HepG2 (cell line): ENCODE data around the gene CYP26A1.

Experiments
- EEA1 ChIP-seq: sonication (generic); formaldehyde crosslinking; IDR thresholded peaks from 2 replicates; pipeline ENCODE4 v1.5.1; 2020; ENCODE audit warnings: mild to moderate bottlenecking, missing genetic modification reagents, borderline replicate concordance
- EP300 ChIP-seq, 3 experiments: sonication (generic) in 1 of 3; formaldehyde crosslinking in 1 of 3; IDR thresholded peaks; 2 replicates each; pipeline versions ENCODE4 v1.5.1 to v1.6.1; 2011 to 2020; ENCODE audit warnings: low read depth in 2 of 3, low read length in 2 of 3, borderline replicate concordance in 1 of 3, improper control_type of control experiment in 1 of 3, mild to moderate bottlenecking in 1 of 3, missing genetic modification reagents in 1 of 3, moderate library complexity in 1 of 3
- FOXA1 ChIP-seq, 2 experiments: fragments of 450-650 bp in 1 of 2; sonication (generic) in 1 of 2; formaldehyde crosslinking in 1 of 2; IDR thresholded peaks; 2 replicates each; pipeline versions ENCODE4 v1.4.0 to v1.6.1; 2016 to 2020; ENCODE audit warnings: missing genetic modification reagents in 1 of 2
- FOXO4 ChIP-seq: sonication (generic); formaldehyde crosslinking; conservative IDR thresholded peaks from 2 replicates; pipeline ENCODE4 v1.8.1; 2023; ENCODE audit warnings: missing genetic modification reagents
- HDAC2 ChIP-seq: sonication (generic); formaldehyde crosslinking; IDR thresholded peaks from 2 replicates; pipeline ENCODE4 v1.4.0; 2020; ENCODE audit warnings: missing genetic modification reagents
- HNF4G ChIP-seq, 2 experiments: sonication (generic) in 1 of 2; formaldehyde crosslinking in 1 of 2; IDR thresholded peaks; 2 replicates each; pipeline versions ENCODE4 v1.4.0 to v1.6.1; 2011 to 2020; ENCODE audit warnings: borderline replicate concordance in 2 of 2, low read depth in 2 of 2, mild to moderate bottlenecking in 2 of 2, low read length in 1 of 2, missing genetic modification reagents in 1 of 2, moderate library complexity in 1 of 2
- NFYB ChIP-seq: sonication (generic); formaldehyde crosslinking; IDR thresholded peaks from 2 replicates; pipeline ENCODE4 v1.4.0; 2020; ENCODE audit warnings: missing genetic modification reagents
- TAF1 ChIP-seq: sonication (generic); formaldehyde crosslinking; IDR thresholded peaks from 2 replicates; pipeline ENCODE4 v1.4.0; 2020; ENCODE audit warnings: missing genetic modification reagents
- TCF7 ChIP-seq: sonication (generic); IDR thresholded peaks from 2 replicates; pipeline ENCODE4 v1.6.1; 2016; ENCODE audit warnings: antibody characterized with exemption, low read depth
- ZNF33A ChIP-seq: sonication (generic); formaldehyde crosslinking; IDR thresholded peaks from 2 replicates; pipeline ENCODE4 v1.5.1; 2020; ENCODE audit warnings: missing genetic modification reagents, mild to moderate bottlenecking, moderate library complexity, borderline replicate concordance

DNA sequence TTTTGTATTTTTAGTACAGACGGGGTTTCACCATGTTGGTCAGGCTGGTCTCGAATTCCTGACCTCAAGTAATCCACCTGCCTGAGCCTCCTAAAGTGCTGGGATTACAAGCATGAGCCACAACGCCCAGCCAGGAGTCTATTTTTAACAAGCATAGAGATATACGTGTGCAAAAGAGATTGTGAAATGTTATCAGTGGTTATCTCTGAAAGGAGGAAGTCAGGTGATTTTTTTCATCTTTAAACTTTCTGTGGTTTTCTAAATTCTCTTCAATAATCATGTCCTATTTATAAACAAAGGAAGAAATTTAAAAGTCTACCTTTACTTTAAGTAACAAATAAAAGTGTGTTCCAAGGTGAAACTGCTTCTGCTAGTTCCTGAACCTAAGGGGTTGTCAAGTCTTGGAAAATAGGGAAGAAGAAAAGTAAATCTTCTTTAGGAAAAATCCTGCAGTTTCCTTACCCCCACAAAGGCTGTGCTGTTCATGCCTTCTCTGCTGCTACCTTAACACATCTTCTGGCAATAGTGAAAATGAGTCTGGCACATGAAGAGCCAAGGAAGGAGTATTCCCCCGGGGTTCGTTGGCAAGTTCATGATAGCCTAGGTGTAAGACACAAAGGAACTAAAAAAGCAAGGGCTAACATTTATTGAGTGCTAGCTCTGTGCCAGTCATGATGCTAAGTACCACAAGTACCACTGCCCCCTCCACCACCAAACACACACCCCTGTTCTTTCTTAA is 51.1 kb downstream of the CYP26A1 start:
- TF ChIP-seq ZNF33A (CRISPR knock-in tag) (no peak), TAF1 (CRISPR knock-in tag) (no peak), TCF7 (no peak), EP300 (IDR thresholded peaks at IDR 0.05; ENCODE audit: low read depth in 2 of 2, low read length in 2 of 2) (no peak), EP300 (CRISPR knock-in tag; IDR thresholded peaks at IDR 0.05; ENCODE audit: borderline replicate concordance) (no peak), HNF4G (IDR thresholded peaks at IDR 0.05; ENCODE audit: borderline replicate concordance, low read depth, low read length) (no peak), HNF4G (CRISPR knock-in tag; IDR thresholded peaks at IDR 0.05; ENCODE audit: borderline replicate concordance, low read depth) (no peak), FOXO4 (no peak), FOXA1 (IDR thresholded peaks at IDR 0.05) (no peak), FOXA1 (CRISPR knock-in tag; IDR thresholded peaks at IDR 0.05) (no peak), HDAC2 (CRISPR knock-in tag) (no peak), EEA1 (CRISPR knock-in tag) (no peak), NFYB (CRISPR knock-in tag) (no peak)
